HepG2 (cell line): ENCODE results near the gene CCDC33. TPM values are rescaled to one million over a fixed set of nuclear protein-coding genes. Genes with fewer than 3 reads are reported as not detected.

Experiments
- CEBPB ChIP-seq: IDR thresholded peaks from 2 replicates; pipeline ENCODE4 v1.6.1; 2011; ENCODE audit warnings: low read depth, low read length, improper control_type of control experiment, borderline replicate concordance
- ESRRA ChIP-seq: sonication (generic); formaldehyde crosslinking; IDR thresholded peaks from 2 replicates; pipeline ENCODE4 v1.5.1; 2020; ENCODE audit warnings: mild to moderate bottlenecking, low read depth, missing genetic modification reagents
- HDAC2 ChIP-seq: sonication (generic); formaldehyde crosslinking; IDR thresholded peaks from 2 replicates; pipeline ENCODE4 v1.4.0; 2020; ENCODE audit warnings: missing genetic modification reagents
- HNRNPLL ChIP-seq: fragments of 200-400 bp; formaldehyde crosslinking; IDR thresholded peaks from 2 replicates; pipeline ENCODE4 v1.6.1; 2017; ENCODE audit warnings: mild to moderate bottlenecking, low read depth, low read length; ENCODE audit not compliant: poor library complexity, severe bottlenecking
- KMT2B ChIP-seq: IDR thresholded peaks from 2 replicates; pipeline ENCODE4 v1.6.1; 2016; ENCODE audit warnings: missing genetic modification reagents, missing compliant biosample characterization
- MTA1 ChIP-seq: sonication (generic); formaldehyde crosslinking; IDR thresholded peaks from 2 replicates; pipeline ENCODE4 v1.4.0; 2020; ENCODE audit warnings: missing genetic modification reagents, mild to moderate bottlenecking, borderline replicate concordance
- MTF2 ChIP-seq: sonication (generic); formaldehyde crosslinking; IDR thresholded peaks from 2 replicates; pipeline ENCODE4 v1.5.0; 2020; ENCODE audit warnings: missing genetic modification reagents, borderline replicate concordance
- NFYB ChIP-seq: sonication (generic); formaldehyde crosslinking; IDR thresholded peaks from 2 replicates; pipeline ENCODE4 v1.4.0; 2020; ENCODE audit warnings: missing genetic modification reagents
- POLR2G ChIP-seq: fragments of 200-400 bp; formaldehyde crosslinking; IDR thresholded peaks from 2 replicates; pipeline ENCODE4 v1.6.1; 2018; ENCODE audit warnings: mild to moderate bottlenecking, low read depth, low read length, moderate library complexity
- SMC3 ChIP-seq: IDR thresholded peaks from 2 replicates; pipeline ENCODE4 v1.6.1; 2011; ENCODE audit warnings: low read length, improper control_type of control experiment
- SPEN ChIP-seq: sonication (generic); formaldehyde crosslinking; IDR thresholded peaks from 2 replicates; pipeline ENCODE4 v1.5.1; 2020; ENCODE audit warnings: low read depth, mild to moderate bottlenecking, missing genetic modification reagents
- SRSF4 ChIP-seq: fragments of 200-400 bp; formaldehyde crosslinking; IDR thresholded peaks from one replicate; pipeline ENCODE4 v1.6.1; 2018; ENCODE audit warnings: mild to moderate bottlenecking, low read depth, low read length, moderate library complexity; ENCODE audit not compliant: poor library complexity, severe bottlenecking
- ZNF251 ChIP-seq: sonication (generic); formaldehyde crosslinking; IDR thresholded peaks from 2 replicates; pipeline ENCODE4 v1.9.0; 2021; ENCODE audit warnings: mild to moderate bottlenecking, missing genetic modification reagents
- ZNF512 ChIP-seq: sonication (generic); formaldehyde crosslinking; IDR thresholded peaks from 2 replicates; pipeline ENCODE4 v1.4.0; 2020; ENCODE audit warnings: mild to moderate bottlenecking, missing genetic modification reagents
- ZNF547 ChIP-seq: sonication (generic); formaldehyde crosslinking; IDR thresholded peaks from 2 replicates; pipeline ENCODE4 v1.5.1; 2020; ENCODE audit warnings: mild to moderate bottlenecking, missing genetic modification reagents
- ZNF775 ChIP-seq: sonication (generic); formaldehyde crosslinking; IDR thresholded peaks from 2 replicates; pipeline ENCODE4 v1.4.0; 2020; ENCODE audit warnings: missing genetic modification reagents, mild to moderate bottlenecking, moderate library complexity, borderline replicate concordance
- polyA plus RNA-seq, 8 experiments: library from polyadenylated mRNA; depleted of rRNA in 3 of 8; stranded (reverse) in 7 of 8; unstranded in 1 of 8; fragments of >200 nt; fragmentation: Illumina TruSeq in 4 of 8; extraction: Trizol in 4 of 8; gene quantifications; 2 replicates each; pipeline versions ENCODE4 v1.2.1 to v1.2.3, GENCODE V29; 2011 to 2016; ENCODE audit warnings: low read depth in 4 of 8, missing spikeins in 1 of 8, mixed read lengths in 1 of 8; ENCODE audit not compliant: insufficient read depth in 1 of 8
- total RNA-seq, 5 experiments: library from RNA; depleted of rRNA; stranded (reverse); fragments of >200 nt; fragmentation: Illumina TruSeq; extraction: Trizol; gene quantifications; 2 replicates each; pipeline ENCODE4 v1.2.3, GENCODE V29; 2016; ENCODE audit warnings: low read depth in 1 of 5
- TF ChIP-seq, protein P1 (sequence below): sonication (generic); formaldehyde crosslinking; IDR thresholded peaks from 2 replicates; pipeline ENCODE4 v1.4.0; 2020; ENCODE audit warnings: missing genetic modification reagents
- TF ChIP-seq, protein P2 (sequence below): sonication (generic); formaldehyde crosslinking; IDR thresholded peaks from 2 replicates; pipeline ENCODE4 v1.4.0; 2020; ENCODE audit warnings: mild to moderate bottlenecking, missing genetic modification reagents
- TF ChIP-seq, protein P3 (sequence below): sonication (generic); formaldehyde crosslinking; IDR thresholded peaks from 2 replicates; pipeline ENCODE4 v1.8.1; 2022; ENCODE audit warnings: low read depth, mild to moderate bottlenecking, missing genetic modification reagents
- TF ChIP-seq, protein P4 (sequence below), 2 experiments: fragments of 450-650 bp in 1 of 2; sonication (generic) in 1 of 2; formaldehyde crosslinking; IDR thresholded peaks; 2 replicates each; pipeline versions ENCODE4 v1.5.0 to v1.8.0; 2020 to 2022; ENCODE audit warnings: mild to moderate bottlenecking in 1 of 2, missing genetic modification reagents in 1 of 2

The CCDC33 gene
- total and polyA plus RNA-seq, 2 of the 13 experiments (the other 11 are each of a cell fraction or from before 2014, with no cell fraction given) = 0.30 TPM; not detected in 1

DNA sequence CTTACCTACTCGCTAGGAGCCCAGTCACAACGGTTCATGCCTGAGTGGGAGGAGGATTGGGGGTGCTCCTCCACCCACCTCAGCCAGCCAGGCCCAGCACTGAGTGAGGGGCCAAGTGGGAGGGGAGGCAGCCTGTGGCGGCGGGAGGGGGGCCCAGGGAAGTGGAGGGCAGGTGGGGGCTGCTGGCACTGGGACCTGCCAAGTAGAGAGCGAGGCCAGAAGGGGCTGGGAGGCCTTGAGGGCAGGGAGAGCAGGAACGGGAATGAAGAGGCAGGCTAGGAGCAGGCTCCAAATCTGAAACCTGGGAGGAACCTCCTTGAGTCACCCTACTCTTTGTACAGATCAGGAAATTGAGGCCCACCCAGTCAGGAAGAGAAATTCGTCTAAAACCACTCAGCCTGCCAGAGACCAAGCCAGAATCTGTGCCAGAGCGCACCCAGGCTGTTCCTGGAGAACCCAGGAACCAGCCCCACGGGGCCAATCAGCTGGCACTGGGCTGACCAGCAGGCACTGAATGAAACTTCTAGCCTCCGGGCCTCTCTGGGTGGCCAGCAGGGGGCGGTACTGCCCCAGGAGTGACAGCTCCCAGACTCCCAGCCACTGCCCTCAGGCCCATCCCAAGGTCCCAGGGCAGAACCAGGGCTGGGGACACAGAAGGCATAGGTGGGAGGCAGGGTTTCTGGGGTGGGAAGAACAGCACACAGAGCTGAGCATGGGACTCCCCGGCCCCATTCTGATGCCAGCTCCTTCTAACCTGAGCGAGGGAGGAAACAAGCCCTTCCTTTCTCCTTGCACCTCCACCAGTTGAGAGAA, 146.1 kb downstream of the CCDC33 start (continued):
- TF ChIP-seq, protein P1, sequence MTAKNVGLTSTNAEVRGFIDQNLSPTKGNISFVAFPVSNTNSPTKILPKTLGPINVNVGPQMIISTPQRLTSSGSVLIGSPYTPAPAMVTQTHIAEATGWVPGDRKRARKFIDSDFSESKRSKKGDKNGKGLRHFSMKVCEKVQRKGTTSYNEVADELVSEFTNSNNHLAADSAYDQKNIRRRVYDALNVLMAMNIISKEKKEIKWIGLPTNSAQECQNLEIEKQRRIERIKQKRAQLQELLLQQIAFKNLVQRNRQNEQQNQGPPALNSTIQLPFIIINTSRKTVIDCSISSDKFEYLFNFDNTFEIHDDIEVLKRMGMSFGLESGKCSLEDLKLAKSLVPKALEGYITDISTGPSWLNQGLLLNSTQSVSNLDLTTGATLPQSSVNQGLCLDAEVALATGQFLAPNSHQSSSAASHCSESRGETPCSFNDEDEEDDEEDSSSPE (CRISPR knock-in tag) = no peak
- TF ChIP-seq MTF2 (CRISPR knock-in tag) = no peak
- TF ChIP-seq, protein P2, sequence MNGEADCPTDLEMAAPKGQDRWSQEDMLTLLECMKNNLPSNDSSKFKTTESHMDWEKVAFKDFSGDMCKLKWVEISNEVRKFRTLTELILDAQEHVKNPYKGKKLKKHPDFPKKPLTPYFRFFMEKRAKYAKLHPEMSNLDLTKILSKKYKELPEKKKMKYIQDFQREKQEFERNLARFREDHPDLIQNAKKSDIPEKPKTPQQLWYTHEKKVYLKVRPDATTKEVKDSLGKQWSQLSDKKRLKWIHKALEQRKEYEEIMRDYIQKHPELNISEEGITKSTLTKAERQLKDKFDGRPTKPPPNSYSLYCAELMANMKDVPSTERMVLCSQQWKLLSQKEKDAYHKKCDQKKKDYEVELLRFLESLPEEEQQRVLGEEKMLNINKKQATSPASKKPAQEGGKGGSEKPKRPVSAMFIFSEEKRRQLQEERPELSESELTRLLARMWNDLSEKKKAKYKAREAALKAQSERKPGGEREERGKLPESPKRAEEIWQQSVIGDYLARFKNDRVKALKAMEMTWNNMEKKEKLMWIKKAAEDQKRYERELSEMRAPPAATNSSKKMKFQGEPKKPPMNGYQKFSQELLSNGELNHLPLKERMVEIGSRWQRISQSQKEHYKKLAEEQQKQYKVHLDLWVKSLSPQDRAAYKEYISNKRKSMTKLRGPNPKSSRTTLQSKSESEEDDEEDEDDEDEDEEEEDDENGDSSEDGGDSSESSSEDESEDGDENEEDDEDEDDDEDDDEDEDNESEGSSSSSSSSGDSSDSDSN = peak; percentile 38; the same call in 1 of the 2 replicates
- TF ChIP-seq, protein P3, sequence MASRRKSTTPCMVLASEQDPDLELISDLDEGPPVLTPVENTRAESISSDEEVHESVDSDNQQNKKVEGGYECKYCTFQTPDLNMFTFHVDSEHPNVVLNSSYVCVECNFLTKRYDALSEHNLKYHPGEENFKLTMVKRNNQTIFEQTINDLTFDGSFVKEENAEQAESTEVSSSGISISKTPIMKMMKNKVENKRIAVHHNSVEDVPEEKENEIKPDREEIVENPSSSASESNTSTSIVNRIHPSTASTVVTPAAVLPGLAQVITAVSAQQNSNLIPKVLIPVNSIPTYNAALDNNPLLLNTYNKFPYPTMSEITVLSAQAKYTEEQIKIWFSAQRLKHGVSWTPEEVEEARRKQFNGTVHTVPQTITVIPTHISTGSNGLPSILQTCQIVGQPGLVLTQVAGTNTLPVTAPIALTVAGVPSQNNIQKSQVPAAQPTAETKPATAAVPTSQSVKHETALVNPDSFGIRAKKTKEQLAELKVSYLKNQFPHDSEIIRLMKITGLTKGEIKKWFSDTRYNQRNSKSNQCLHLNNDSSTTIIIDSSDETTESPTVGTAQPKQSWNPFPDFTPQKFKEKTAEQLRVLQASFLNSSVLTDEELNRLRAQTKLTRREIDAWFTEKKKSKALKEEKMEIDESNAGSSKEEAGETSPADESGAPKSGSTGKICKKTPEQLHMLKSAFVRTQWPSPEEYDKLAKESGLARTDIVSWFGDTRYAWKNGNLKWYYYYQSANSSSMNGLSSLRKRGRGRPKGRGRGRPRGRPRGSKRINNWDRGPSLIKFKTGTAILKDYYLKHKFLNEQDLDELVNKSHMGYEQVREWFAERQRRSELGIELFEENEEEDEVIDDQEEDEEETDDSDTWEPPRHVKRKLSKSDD (CRISPR knock-in tag) = no peak
- TF ChIP-seq SRSF4 = no peak
- TF ChIP-seq NFYB = peak; percentile 70
- peak; percentile 67; the same call in 1 of the 2 replicates for TF ChIP-seq ZNF547 (CRISPR knock-in tag)
- TF ChIP-seq ZNF512 = no peak
- no peak for TF ChIP-seq SPEN (CRISPR knock-in tag)
- peak; percentile 26 for TF ChIP-seq HNRNPLL
- peak; percentile 42; the same call in 1 of the 2 replicates for TF ChIP-seq KMT2B (CRISPR knock-in tag)
- TF ChIP-seq CEBPB = no peak
- TF ChIP-seq POLR2G = no peak
- TF ChIP-seq MTA1 = no peak
- TF ChIP-seq, protein P4, sequence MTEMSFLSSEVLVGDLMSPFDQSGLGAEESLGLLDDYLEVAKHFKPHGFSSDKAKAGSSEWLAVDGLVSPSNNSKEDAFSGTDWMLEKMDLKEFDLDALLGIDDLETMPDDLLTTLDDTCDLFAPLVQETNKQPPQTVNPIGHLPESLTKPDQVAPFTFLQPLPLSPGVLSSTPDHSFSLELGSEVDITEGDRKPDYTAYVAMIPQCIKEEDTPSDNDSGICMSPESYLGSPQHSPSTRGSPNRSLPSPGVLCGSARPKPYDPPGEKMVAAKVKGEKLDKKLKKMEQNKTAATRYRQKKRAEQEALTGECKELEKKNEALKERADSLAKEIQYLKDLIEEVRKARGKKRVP (CRISPR knock-in tag; IDR thresholded peaks at IDR 0.05) = no peak
- TF ChIP-seq ZNF775 (CRISPR knock-in tag) = no peak
- no peak for TF ChIP-seq ESRRA
- TF ChIP-seq HDAC2 = no peak
- TF ChIP-seq ZNF251 (CRISPR knock-in tag) = no peak
- TF ChIP-seq SMC3 = peak; percentile 73
